Astrocyte of the spinal cord (primary cell): Measurements from ENCODE around the gene CXCR3.
"Not testable (repeated sequence)": the region's sequence is repeated elsewhere in the genome, so short reads cannot be mapped to it uniquely, and the experiment has no call there.

ENCODE experiments used
- DNase-seq: peaks from one replicate; pipeline ENCODE4 v3.0.0; 2011; ENCODE audit warnings: low read depth, low spot score
- H3K4me3 ChIP-seq: 2 replicates; pipeline ENCODE4 v1.5.1; 2011; ENCODE audit warnings: low read depth, mild to moderate bottlenecking, low read length, moderate library complexity
- CTCF ChIP-seq: IDR thresholded peaks from 2 replicates; pipeline ENCODE4 v1.5.1; 2012; ENCODE audit warnings: low read depth, mild to moderate bottlenecking, low read length, inconsistent platforms
- in situ Hi-C: cut with HindIII; loops from 2 replicates; pipeline ENCODE4 v1.10.0; 2017; ENCODE audit warnings: low sequenced_read_pairs

The CXCR3 gene

DNA sequence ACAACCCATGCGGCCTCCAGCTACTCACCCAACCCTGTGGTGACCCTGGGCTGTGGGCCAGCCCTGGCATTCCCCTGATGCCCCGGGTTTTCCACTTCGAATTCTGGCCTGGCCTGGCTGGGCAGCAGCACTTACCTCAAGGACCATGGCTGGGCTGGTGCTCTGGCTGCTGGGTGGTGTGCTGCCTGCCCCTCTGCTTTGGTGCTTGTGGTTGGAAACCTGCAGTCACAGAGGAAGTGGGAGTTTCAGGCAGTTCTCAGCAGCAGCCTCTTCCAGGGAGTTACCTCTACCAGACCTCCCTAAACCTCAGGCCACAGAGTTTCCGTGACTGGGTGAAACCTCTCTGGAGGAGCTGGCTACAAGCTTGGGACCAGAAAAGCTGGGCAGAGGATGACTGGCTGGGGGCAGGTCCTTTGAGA lies at the start of gene CXCR3:
Gene CXCR3, minus strand, starts transcription at position 209 of the 419 bp plus-strand sequence. Its CDS starts 62 bp downstream, at position 147.
- DNase-seq, result peak; percentile 18
- TF ChIP-seq CTCF, result no peak
- in situ Hi-C loops, result no loop called here
- H3K4me3 ChIP-seq, result no peak within 1 kb of the TSS

DNA sequence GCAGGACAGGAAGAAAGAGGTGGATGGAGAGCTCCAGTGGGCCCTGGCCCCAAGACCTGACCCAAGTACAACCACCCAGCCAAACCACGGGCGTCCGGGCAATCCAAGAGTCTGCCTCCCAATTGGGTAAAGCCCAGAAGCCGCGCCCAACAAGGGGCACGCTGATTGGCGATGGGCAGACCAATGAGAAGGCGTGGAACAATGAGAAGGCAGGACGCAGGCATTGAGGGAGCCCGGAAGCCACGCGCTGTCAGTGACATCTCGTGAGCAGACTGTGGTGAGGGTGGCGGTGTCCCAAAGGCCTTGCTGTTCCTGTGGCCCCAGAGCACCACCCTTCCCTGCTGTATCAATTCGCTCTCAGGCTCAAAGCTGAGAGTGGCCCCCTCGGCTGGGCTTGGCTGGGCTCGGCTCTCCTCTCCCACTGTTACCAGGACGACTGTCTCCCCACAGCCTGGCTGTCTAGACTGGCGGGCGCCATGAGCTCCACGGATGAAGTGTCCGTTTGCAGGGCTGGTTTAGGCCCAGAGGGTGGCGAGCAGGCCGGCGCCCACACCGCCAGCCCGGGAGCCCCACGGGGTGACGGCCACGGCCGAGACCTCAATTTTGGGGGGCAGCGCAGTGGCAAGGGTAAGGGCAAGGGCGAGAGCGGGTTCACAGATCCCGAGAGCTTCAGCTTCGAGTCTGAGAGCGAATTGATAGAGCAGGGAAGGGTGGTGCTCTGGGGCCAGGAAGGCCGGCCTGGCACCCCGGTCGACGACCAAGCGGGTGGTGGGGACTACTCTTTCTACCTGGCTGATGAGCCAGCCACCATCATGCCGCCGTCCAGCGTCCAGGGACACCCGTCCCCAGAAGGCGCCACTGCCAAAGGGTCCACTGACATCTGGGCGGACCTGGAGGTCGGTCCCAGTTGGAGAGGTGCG lies 49.3 kb upstream of the CXCR3 start, which contains the start of gene LOC101059915:
Gene LOC101059915, plus strand, starts transcription at position 219 of the 920 bp plus-strand sequence.
- no peak within 1 kb of the TSS for H3K4me3 ChIP-seq
- no peak for DNase-seq
- in situ Hi-C loops, result no loop called here
- no peak for TF ChIP-seq CTCF

- no peak overlapping the region for H3K4me3 ChIP-seq
- in situ Hi-C loops, result no loop called here
- DNase-seq, result no peak
- no peak for TF ChIP-seq CTCF
Observed at GRCh38 chrX:71666240-71667223, 48.2 kb upstream of the CXCR3 start.

DNA sequence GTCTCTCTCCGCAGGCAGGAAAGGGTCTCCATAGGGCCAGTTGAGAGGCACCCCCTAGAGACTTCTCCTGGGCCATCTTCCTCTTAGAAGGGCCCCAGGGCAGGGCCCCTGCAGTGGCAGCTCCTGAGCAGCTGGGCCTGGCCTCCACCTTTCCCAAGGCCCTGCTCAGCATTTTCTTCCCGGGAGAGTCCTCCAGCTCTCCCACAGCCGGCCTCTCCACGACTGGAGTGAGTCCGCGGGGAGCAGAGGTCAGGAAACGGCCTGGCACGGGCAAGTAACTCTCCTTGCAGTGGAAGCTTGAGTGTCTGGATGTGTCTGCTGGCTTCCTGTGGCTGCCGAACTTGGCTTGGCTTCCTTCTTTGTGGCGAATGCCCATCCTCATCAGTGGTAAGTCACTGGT lies 47.4 kb upstream of the CXCR3 start:
- DNase-seq, result no peak
- in situ Hi-C loops, result no loop called here
- H3K4me3 ChIP-seq, result no peak overlapping the region
- no peak for TF ChIP-seq CTCF

- TF ChIP-seq CTCF, result no peak
- in situ Hi-C loops, result no loop called here
- no peak for DNase-seq
- no peak overlapping the region for H3K4me3 ChIP-seq
Observed at GRCh38 chrX:71664889-71665491, 46.7 kb upstream of the CXCR3 start.

DNA sequence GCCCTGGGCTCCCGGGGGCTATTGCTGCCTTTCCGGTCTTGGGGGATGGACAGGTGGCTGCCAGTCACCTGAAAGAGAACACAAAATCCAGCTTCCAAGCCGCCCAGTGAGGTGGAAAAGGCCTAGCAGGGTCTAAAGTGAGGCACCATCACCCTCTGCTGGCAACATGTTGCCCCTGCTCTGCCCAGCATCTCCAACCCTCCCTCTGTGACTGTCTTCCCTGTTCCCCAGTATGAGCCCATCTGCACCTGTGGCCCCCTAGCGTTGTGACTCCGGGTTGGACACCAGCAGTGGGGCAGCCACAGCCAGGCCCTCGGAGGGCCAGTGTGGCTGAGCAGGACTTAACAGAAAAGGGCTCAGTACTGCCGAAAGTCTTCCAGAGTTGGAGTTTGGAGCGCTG lies 45.9 kb upstream of the CXCR3 start:
- DNase-seq, result not testable (repeated sequence)

GRCh38 chrX:71663238-71663637 lies 44.9 kb upstream of the CXCR3 start:
- DNase-seq, in situ Hi-C loops, H3K4me3 ChIP-seq: not testable (repeated sequence)

More for the DNA sequence above, 45.9 kb upstream of the CXCR3 start:
- TF ChIP-seq CTCF, result peak; percentile 21
- in situ Hi-C loops, H3K4me3 ChIP-seq: not testable (repeated sequence)

GRCh38 chrX:71662654-71663053 lies 44.3 kb upstream of the CXCR3 start:
- DNase-seq, in situ Hi-C loops: not testable (repeated sequence)

More at GRCh38 chrX:71662654-71663053, 44.3 kb upstream of the CXCR3 start:
- not testable (repeated sequence) for H3K4me3 ChIP-seq
